CD14-positive monocyte (primary cell): Measurements from ENCODE around the gene DPH3. TPM values are rescaled to one million over a fixed set of nuclear protein-coding genes. Genes with fewer than 3 reads are reported as not detected.
A peak's percentile ranks its signal among the peaks of the same experiment; 100 is the strongest.

Source experiments
- DNase-seq, 3 donors: peaks; one replicate each; pipeline ENCODE4 v3.0.0-alpha.2; 2011 to 2022
- H2AFZ ChIP-seq: 2 replicates; pipeline ENCODE4 v1.6.0; 2012; ENCODE audit warnings: mild to moderate bottlenecking, low read depth, low read length, inconsistent platforms; ENCODE audit not compliant: insufficient read depth, poor library complexity, severe bottlenecking
- H3K27ac ChIP-seq, 2 donors: 1 replicate in 1 of 2; 2 replicates in 1 of 2; pipeline ENCODE4 v1.5.1; 2012 to 2013; ENCODE audit warnings: low read length in 2 of 2, control low read depth in 1 of 2, inconsistent platforms in 1 of 2, low read depth in 1 of 2, mild to moderate bottlenecking in 1 of 2
- H3K27me3 ChIP-seq, 2 donors: one replicate each; pipeline versions ENCODE4 v1.6.0 to v1.6.1; 2011 to 2013; ENCODE audit warnings: low read length in 2 of 2; ENCODE audit not compliant: control insufficient read depth in 2 of 2, insufficient read depth in 2 of 2
- H3K36me3 ChIP-seq, 2 donors: replicated peaks in 1 of 2; 1 replicate in 1 of 2; 2 replicates in 1 of 2; pipeline versions ENCODE4 v1.5.1 to v1.6.1; 2012 to 2013; ENCODE audit warnings: low read length in 2 of 2, control low read depth in 1 of 2, inconsistent platforms in 1 of 2, mild to moderate bottlenecking in 1 of 2; ENCODE audit not compliant: insufficient read depth in 2 of 2, control insufficient read depth in 1 of 2
- H3K4me1 ChIP-seq, 2 donors: 1 replicate in 1 of 2; 2 replicates in 1 of 2; pipeline versions ENCODE4 v1.5.1 to v1.6.1; 2012 to 2013; ENCODE audit warnings: low read length in 2 of 2, control low read depth in 1 of 2, inconsistent platforms in 1 of 2, mild to moderate bottlenecking in 1 of 2, moderate library complexity in 1 of 2; ENCODE audit not compliant: insufficient read depth in 2 of 2, control insufficient read depth in 1 of 2
- H3K4me2 ChIP-seq: replicated peaks from 2 replicates; pipeline ENCODE3; 2012; ENCODE audit warnings: low read length, moderate library complexity, mild to moderate bottlenecking; ENCODE audit not compliant: poor library complexity, severe bottlenecking; ENCODE audit errors: extremely low read depth
- H3K4me3 ChIP-seq, 3 experiments: fragments of 200-600 bp in 1 of 3; sonication (generic) in 1 of 3; replicated peaks in 1 of 3; 1 replicate in 2 of 3; 2 replicates in 1 of 3; pipeline ENCODE4 v1.5.1; 2011 to 2013; ENCODE audit warnings: low read length in 3 of 3, mild to moderate bottlenecking in 3 of 3, control low read depth in 2 of 3, low read depth in 2 of 3, inconsistent platforms in 1 of 3, moderate library complexity in 1 of 3
- H3K79me2 ChIP-seq: 2 replicates; pipeline ENCODE4 v1.6.0; 2012; ENCODE audit warnings: mild to moderate bottlenecking, control low read depth, inconsistent platforms, low read length, moderate library complexity; ENCODE audit not compliant: insufficient read depth
- H3K9ac ChIP-seq: 2 replicates; pipeline ENCODE4 v1.6.0; 2017; ENCODE audit warnings: low read length, mild to moderate bottlenecking; ENCODE audit not compliant: insufficient read depth, poor library complexity, severe bottlenecking
- H3K9me3 ChIP-seq, 2 donors: replicated peaks in 1 of 2; 1 replicate in 1 of 2; 2 replicates in 1 of 2; pipeline versions ENCODE4 v1.5.1 to v1.6.1; 2012 to 2013; ENCODE audit warnings: low read length in 2 of 2, control low read depth in 1 of 2; ENCODE audit not compliant: control insufficient read depth in 1 of 2, insufficient read depth in 1 of 2
- H4K20me1 ChIP-seq: 2 replicates; pipeline ENCODE4 v1.6.0; 2012; ENCODE audit warnings: mild to moderate bottlenecking, low read length, control low read depth, moderate library complexity; ENCODE audit not compliant: insufficient read depth
- H3K27ac Mint-ChIP-seq, 7 donors: one replicate each; pipeline ENCODE4 v1.8.0; 2020; ENCODE audit warnings: mild to moderate bottlenecking in 7 of 7, mixed read lengths in 7 of 7, moderate library complexity in 6 of 7, inconsistent platforms in 2 of 7
- H3K27me3 Mint-ChIP-seq, 3 donors: one replicate each; pipeline ENCODE4 v1.8.0; 2021 to 2022; ENCODE audit warnings: low read depth in 3 of 3, mild to moderate bottlenecking in 3 of 3, mixed read lengths in 3 of 3, moderate library complexity in 3 of 3, inconsistent platforms in 1 of 3
- H3K36me3 Mint-ChIP-seq, 2 donors: one replicate each; pipeline ENCODE4 v1.8.0; 2020; ENCODE audit warnings: mixed read lengths in 2 of 2, inconsistent platforms in 1 of 2, mild to moderate bottlenecking in 1 of 2
- H3K4me1 Mint-ChIP-seq: one replicate; pipeline ENCODE4 v1.8.0; 2020; ENCODE audit warnings: mild to moderate bottlenecking, mixed read lengths
- H3K4me3 Mint-ChIP-seq, 2 donors: one replicate each; pipeline ENCODE4 v1.8.0; 2020; ENCODE audit warnings: mild to moderate bottlenecking in 2 of 2, mixed read lengths in 2 of 2, moderate library complexity in 1 of 2
- H3K9me3 Mint-ChIP-seq, 7 donors: one replicate each; pipeline ENCODE4 v1.8.0; 2020 to 2022; ENCODE audit warnings: mixed read lengths in 7 of 7, mild to moderate bottlenecking in 6 of 7, moderate library complexity in 6 of 7, inconsistent platforms in 2 of 7
- WGBS: methylation state at CpG from one replicate; pipeline ENCODE4 v1.1.5; 2013; ENCODE audit warnings: missing lambda C conversion rate; ENCODE audit not compliant: insufficient coverage; 5-methylcytosine and 5-hydroxymethylcytosine counted together
- intact Hi-C, 2 donors: fragments of 100-400 bp; cut with micrococcal nuclease; formaldehyde crosslinking; loops; one replicate each; pipeline versions ENCODE4 v1.15.0 to v1.15.1; 2023
- polyA minus RNA-seq: library from RNA; depleted of rRNA, polyadenylated mRNA; stranded (reverse); fragments of >200 nt; gene quantifications from 2 replicates; pipeline ENCODE4 v1.2.3, GENCODE V29; 2012
- polyA plus RNA-seq, 3 donors: library from polyadenylated mRNA; depleted of rRNA in 1 of 3; unstranded in 2 of 3; stranded (reverse) in 1 of 3; fragments of 300-500 nt in 2 of 3; fragments of >200 nt in 1 of 3; fragmentation: Illumina TruSeq in 2 of 3; gene quantifications; 1 replicate in 2 of 3; 2 replicates in 1 of 3; pipeline ENCODE4 v1.2.3, GENCODE V29; 2012 to 2021
- total RNA-seq, 12 experiments: library from RNA in 1 of 12; stranded (reverse) in 1 of 12; fragments of 120-200 nt in 1 of 12; gene quantifications; one replicate each; pipeline ENCODE4 v1.2.4 and lab custom pipeline; 2013 to 2026; ENCODE audit warnings: mixed read lengths in 6 of 12, inconsistent platforms in 1 of 12
- TF ChIP-seq, protein P1 (sequence below): fragments of 200-600 bp; IDR thresholded peaks from one replicate; pipeline ENCODE4 v1.8.0; 2022; ENCODE audit warnings: antibody characterized with exemption, mild to moderate bottlenecking

DPH3 gene
- total RNA-seq (2013): 16.2 TPM
- polyA plus RNA-seq: 10 to 100 TPM in 2 of 3 donors, 1 to 10 TPM in 1; 9.2 to 42.0 (median 33.7) TPM
- 6.9 and 9.1 TPM in 2 replicates for polyA minus RNA-seq
- 29.2 to 42.0 (median 35.5) reads per million in 11 experiments for total RNA-seq (lab: John Stamatoyannopoulos, UW)

DNA sequence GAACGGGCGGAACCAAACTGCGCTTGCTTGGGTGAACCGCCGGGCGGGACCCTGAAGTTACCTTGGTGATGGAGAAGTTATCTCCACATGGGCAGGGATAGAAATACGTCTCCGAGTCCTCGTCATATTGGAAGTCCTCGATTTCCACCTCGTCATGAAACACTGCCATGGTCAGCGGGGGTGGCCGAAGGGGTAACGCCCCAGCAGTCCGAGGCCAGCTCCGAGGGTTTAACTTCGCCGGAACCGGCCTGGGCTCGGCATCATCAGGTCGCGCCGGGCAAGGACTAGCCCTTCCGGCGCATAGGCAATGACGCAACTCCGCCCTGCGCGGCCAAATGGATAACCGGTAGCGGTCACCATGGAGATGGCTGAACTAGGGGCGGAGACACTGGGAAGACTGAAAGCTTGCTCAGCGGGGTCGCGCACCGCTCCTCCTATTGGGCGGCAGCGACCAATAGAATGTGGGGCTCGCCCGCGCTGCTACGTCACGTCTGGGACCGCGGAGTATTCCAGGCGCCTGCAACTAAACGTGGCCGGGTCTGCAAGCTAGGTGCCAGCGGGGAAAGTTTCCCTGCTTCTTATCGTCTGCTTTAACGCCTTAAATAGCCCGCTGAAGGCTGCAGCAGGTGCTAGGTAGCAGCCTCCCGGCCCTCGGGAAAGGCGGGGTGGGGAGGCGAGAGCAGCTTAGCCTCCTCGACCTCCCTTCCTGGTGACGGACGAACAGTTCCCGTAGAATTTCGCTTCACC lies at the start of gene DPH3, which contains the start of gene OXNAD1:
Gene DPH3 (minus strand): TSS at position 236 of the 747 bp plus-strand sequence. CDS start 67 bp downstream, at position 169.
Gene OXNAD1 (plus strand): TSS at position 505 of the 747 bp plus-strand sequence. CDS start 5,741 bp downstream, outside the sequence.
- Histone ChIP-seq H4K20me1 (no peaks in the 10 kb centered on the region), H3K4me2 (peak within 1 kb of the TSS; percentile 93), H3K9me3 (no peaks in the 10 kb centered on the region), H3K27me3 (no peaks in the 10 kb centered on the region), H2AFZ (peak within 1 kb of the TSS; percentile 97), H3K4me3 (peak within 1 kb of the TSS; percentile 59 to 93 (median 91)), H3K36me3 (peaks cover 13 to 22% of the 10 kb centered on the region in 2 donors), H3K4me1 (peaks cover 24 to 38% of the 10 kb centered on the region in 2 donors), H3K27ac (peak within 1 kb of the TSS; percentile 96), H3K9ac (peak within 1 kb of the TSS; percentile 84), H3K79me2 (peaks cover 73% of the 10 kb centered on the region)
- peak within 1 kb of the TSS; percentile 95 to 98 for H3K4me3 Mint-ChIP-seq
- peaks cover 10 to 19% of the 10 kb centered on the region in 2 donors for H3K36me3 Mint-ChIP-seq
- peaks cover 0 to 2% (median 0%) of the 10 kb centered on the region in 3 donors for H3K27me3 Mint-ChIP-seq
- DNase-seq: peak; percentile 100
- H3K9me3 Mint-ChIP-seq: no peaks in the 10 kb centered on the region
- intact Hi-C loops: loop anchor here (5.0 to 10.0 kb wide), 3 partner anchors 287 to 1480 kb away; partner anchors contain the start of genes BTD (in 1 of the 2), HACL1 (in 1 of the 2) and TBC1D5 (in 1 of the 2)
- TF ChIP-seq, protein P1, sequence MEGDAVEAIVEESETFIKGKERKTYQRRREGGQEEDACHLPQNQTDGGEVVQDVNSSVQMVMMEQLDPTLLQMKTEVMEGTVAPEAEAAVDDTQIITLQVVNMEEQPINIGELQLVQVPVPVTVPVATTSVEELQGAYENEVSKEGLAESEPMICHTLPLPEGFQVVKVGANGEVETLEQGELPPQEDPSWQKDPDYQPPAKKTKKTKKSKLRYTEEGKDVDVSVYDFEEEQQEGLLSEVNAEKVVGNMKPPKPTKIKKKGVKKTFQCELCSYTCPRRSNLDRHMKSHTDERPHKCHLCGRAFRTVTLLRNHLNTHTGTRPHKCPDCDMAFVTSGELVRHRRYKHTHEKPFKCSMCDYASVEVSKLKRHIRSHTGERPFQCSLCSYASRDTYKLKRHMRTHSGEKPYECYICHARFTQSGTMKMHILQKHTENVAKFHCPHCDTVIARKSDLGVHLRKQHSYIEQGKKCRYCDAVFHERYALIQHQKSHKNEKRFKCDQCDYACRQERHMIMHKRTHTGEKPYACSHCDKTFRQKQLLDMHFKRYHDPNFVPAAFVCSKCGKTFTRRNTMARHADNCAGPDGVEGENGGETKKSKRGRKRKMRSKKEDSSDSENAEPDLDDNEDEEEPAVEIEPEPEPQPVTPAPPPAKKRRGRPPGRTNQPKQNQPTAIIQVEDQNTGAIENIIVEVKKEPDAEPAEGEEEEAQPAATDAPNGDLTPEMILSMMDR: no peak
- H3K27ac Mint-ChIP-seq: peak within 1 kb of the TSS in 6 of 7 donors; percentile 98 to 99 (median 98)
- peaks cover 20% of the 10 kb centered on the region for H3K4me1 Mint-ChIP-seq
- WGBS: under 1% methylated on average over 61 of the region's 61 CpGs

GRCh38 chr3:16313886-16314645 lies 49.3 kb upstream of the DPH3 start:
- Mint-ChIP-seq H3K9me3 (no peaks in the 10 kb centered on the region), H3K27ac (peak overlapping the region in 1 of 7 donors; percentile 78), H3K27me3 (no peaks in the 10 kb centered on the region), H3K4me3 (no peak overlapping the region), H3K4me1 (peaks cover 28% of the 10 kb centered on the region), H3K36me3 (peaks cover 64 to 67% of the 10 kb centered on the region in 2 donors)
- Histone ChIP-seq H3K9me3 (no peaks in the 10 kb centered on the region), H3K27ac (no peak overlapping the region), H3K79me2 (no peaks in the 10 kb centered on the region), H3K4me2 (no peak overlapping the region), H3K4me1 (peaks cover 0 to 2% of the 10 kb centered on the region in 2 donors), H3K36me3 (peaks cover 33 to 59% of the 10 kb centered on the region in 2 donors), H2AFZ (no peak overlapping the region), H4K20me1 (no peaks in the 10 kb centered on the region), H3K4me3 (no peak overlapping the region), H3K9ac (no peak overlapping the region), H3K27me3 (no peaks in the 10 kb centered on the region)
- TF ChIP-seq, protein P1: no peak
- intact Hi-C loops: no loop called here
- no peak for DNase-seq
- WGBS: 20% methylated on average over 1 of the region's 5 CpGs
